ENCODE results near the gene KRT37.

KRT37 gene

DNA sequence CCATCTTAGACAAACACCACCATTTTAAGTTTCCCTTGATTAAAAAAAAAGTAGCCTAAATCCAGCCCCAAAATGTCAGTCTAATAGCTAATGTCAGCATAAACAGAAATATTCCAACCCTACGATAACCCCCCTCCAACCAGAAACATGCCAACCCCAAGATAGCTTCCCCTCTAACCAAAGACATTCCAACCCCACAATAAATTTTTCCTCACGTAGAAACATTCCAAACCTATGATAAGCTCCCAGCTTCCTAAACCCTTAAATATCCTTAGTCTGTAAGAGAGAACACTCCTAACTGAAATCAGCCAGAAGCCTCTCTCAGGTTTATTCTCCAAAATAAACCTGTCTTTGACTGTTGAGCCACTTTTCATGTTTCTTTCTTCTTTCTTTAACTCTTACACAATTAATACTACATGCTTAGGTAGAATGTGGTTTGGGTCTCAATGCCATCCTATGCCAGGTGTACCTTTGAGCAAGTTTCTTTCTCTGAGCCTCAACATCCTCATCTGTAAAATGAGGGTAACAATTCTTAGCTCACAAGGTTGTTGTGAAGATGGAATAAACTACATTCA, 26.9 kb upstream of the KRT37 start:
- H3K4me3 ChIP-seq (ENCODE audit: control insufficient read depth, low read depth, low read length) = no peak overlapping the region
- DNase-seq (ENCODE audit: low read depth) = peak; percentile 60
- TF ChIP-seq, protein P1, sequence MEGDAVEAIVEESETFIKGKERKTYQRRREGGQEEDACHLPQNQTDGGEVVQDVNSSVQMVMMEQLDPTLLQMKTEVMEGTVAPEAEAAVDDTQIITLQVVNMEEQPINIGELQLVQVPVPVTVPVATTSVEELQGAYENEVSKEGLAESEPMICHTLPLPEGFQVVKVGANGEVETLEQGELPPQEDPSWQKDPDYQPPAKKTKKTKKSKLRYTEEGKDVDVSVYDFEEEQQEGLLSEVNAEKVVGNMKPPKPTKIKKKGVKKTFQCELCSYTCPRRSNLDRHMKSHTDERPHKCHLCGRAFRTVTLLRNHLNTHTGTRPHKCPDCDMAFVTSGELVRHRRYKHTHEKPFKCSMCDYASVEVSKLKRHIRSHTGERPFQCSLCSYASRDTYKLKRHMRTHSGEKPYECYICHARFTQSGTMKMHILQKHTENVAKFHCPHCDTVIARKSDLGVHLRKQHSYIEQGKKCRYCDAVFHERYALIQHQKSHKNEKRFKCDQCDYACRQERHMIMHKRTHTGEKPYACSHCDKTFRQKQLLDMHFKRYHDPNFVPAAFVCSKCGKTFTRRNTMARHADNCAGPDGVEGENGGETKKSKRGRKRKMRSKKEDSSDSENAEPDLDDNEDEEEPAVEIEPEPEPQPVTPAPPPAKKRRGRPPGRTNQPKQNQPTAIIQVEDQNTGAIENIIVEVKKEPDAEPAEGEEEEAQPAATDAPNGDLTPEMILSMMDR (IDR thresholded peaks at IDR 0.05; ENCODE audit: control insufficient read depth, insufficient read depth, low read depth, low read length, missing control alignments) = no peak

DNA sequence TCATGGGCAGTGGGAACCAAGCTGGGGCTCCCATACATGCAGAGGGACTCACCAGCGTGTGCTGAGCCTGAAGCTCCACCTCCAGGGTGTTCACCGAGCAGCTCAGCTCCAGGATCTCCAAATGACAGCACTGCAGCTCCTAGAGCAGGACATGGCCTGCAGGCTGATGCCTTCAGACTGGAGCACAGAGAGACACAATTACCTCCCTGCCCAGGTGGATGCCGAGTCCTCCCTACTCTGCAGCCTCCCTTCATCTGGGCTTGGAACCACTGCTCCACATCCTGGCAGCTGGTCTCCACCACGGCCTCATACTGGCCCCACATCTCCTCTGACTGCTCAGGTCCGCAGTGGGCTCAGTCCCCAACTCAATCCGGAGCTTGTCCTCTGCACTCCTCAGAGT, 24.6 kb upstream of the KRT37 start:
- H3K4me3 ChIP-seq (ENCODE audit: control insufficient read depth, low read depth, low read length) = no peak overlapping the region
- DNase-seq (ENCODE audit: low read depth) = no peak
- TF ChIP-seq, protein P1 (IDR thresholded peaks at IDR 0.05; ENCODE audit: control insufficient read depth, insufficient read depth, low read depth, low read length, missing control alignments) = no peak

DNA sequence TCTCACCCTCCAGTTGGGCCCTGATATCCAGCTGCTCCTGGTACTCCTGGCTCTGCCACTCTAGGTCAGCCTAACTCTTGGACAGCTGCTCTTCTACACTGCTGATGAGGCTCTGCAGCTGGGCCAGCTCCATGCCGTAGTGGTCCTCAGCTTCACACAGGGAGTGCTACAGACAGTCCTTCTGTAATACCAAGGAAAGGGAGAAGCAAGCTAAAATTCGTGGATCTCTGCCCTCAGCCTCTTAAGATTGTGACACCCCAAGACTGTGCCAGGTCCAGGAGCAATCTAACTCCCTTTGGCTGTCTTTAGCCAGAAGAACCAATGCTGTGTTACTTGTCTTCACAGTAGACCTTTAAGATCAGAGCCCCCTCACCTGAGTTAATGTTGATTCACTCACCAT, 24.1 kb upstream of the KRT37 start:
- TF ChIP-seq, protein P1 (IDR thresholded peaks at IDR 0.05; ENCODE audit: control insufficient read depth, insufficient read depth, low read depth, low read length, missing control alignments) = no peak
- DNase-seq (ENCODE audit: low read depth) = peak; percentile 48

DNA sequence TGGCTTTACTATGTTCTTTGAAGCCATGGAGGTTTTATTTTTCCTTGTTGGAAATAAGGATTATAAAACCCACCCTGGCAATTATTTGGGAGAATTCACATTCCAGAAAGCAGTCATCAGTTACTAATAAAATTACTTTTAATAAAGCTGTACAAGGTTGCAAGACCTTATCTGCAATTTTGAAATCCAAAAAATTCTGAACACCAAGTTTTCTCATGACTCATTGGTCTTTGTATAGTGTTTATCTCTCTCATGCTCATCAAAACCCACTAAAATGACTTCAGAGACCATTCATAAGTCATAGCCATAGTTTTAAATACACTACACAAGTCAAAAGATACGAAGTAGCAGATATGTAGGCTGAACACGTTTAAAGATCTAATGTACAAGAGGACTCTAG, 22.4 kb upstream of the KRT37 start:
- peak; percentile 89 for DNase-seq (ENCODE audit: low read depth)
- H3K4me3 ChIP-seq (ENCODE audit: control insufficient read depth, low read depth, low read length) = no peak overlapping the region
- TF ChIP-seq, protein P1 (IDR thresholded peaks at IDR 0.05; ENCODE audit: control insufficient read depth, insufficient read depth, low read depth, low read length, missing control alignments) = no peak

More for the DNA sequence above, 24.1 kb upstream of the KRT37 start:
- H3K4me3 ChIP-seq (ENCODE audit: control insufficient read depth, low read depth, low read length) = no peak overlapping the region

DNA sequence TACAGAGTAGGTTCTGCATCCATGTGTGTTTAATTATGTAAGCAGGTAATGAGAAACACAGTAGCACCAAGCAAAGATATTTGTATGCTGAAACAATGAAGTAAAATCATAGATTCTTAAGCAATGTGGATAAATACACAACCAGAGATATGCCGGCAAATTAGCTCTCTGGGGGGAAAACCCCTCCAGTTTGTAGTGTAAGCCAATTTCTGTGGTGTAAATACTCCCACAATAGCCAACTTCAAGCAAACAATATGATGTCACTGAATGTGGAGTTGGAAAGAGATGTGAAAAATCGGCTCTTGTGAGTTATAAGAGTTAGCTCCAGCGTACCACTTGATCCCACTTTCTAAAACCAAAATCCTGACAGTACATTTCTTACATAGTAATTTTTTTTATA, 20.3 kb upstream of the KRT37 start:
- DNase-seq (ENCODE audit: low read depth) = no peak
- TF ChIP-seq, protein P1 (IDR thresholded peaks at IDR 0.05; ENCODE audit: control insufficient read depth, insufficient read depth, low read depth, low read length, missing control alignments) = no peak
- no peak overlapping the region for H3K4me3 ChIP-seq (ENCODE audit: control insufficient read depth, low read depth, low read length)

DNA sequence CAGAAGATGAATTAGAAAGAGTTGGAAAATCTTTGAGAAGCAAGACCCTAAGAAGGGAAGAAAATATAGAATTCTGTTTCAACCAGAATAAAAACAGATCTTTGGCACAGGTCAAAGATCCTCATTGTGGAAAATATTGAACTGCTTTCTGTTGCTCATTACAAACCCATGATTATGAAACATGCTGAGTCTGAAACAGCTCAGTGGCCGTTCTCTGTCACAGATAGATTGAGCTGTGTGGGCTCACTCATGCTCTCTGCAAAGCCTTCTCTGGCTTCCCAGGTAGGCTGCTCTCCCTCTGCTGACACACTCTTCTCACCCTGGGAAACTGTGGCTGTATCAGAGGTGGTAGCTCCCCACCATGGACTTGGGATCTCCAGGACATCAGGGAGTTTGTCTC, 19.8 kb upstream of the KRT37 start:
- TF ChIP-seq, protein P1 (IDR thresholded peaks at IDR 0.05; ENCODE audit: control insufficient read depth, insufficient read depth, low read depth, low read length, missing control alignments) = no peak
- no peak for DNase-seq (ENCODE audit: low read depth)
- H3K4me3 ChIP-seq (ENCODE audit: control insufficient read depth, low read depth, low read length) = no peak overlapping the region

DNA sequence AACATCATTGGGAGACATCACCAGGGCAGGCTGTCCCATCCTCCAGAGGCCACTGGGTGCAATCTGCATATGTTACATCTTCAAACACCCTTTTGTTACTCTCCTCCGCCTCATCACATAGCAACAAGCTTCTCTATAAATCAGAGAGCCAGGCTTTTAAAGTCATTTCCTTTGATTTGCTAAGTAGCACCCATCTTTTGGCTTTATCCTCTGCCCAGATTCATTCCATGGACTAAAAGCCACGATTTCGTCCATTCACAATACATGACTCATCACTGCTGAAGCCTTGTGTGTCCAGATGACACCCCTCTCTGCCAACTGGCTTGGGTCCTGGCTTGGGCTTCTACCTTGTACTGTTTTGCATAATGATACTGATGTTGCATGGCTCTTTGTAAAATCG, 18.4 kb upstream of the KRT37 start:
- DNase-seq (ENCODE audit: low read depth) = peak; percentile 60
- H3K4me3 ChIP-seq (ENCODE audit: control insufficient read depth, low read depth, low read length) = no peak overlapping the region
- TF ChIP-seq, protein P1 (IDR thresholded peaks at IDR 0.05; ENCODE audit: control insufficient read depth, insufficient read depth, low read depth, low read length, missing control alignments) = no peak

Data from AG09309 (cell line).